Activated CD4-positive, alpha-beta T cell treated with anti-CD3 and anti-CD28 coated beads, Interleukin-2, amount 50 U/mL, for 4 hours (primary cell): ENCODE data around the gene ACOT7.
"Not testable (repeated sequence)": the region's sequence is repeated elsewhere in the genome, so short reads cannot be mapped to it uniquely, and the experiment has no call there.

Source experiments
- DNase-seq, 2 experiments: peaks; one replicate each; pipeline ENCODE4 v3.0.0-alpha.2; 2020

ACOT7 gene

GRCh38 chr1:6395781-6396244 lies 2.2 kb upstream of the ACOT7 start:
- DNase-seq: not testable (repeated sequence)

GRCh38 chr1:6395130-6395529 lies 1.6 kb upstream of the ACOT7 start:
- not testable (repeated sequence) for DNase-seq

- no peak for DNase-seq
Observed at GRCh38 chr1:6392809-6393399, 663 bp downstream of the ACOT7 start.

- no peak for DNase-seq
Observed at GRCh38 chr1:6391951-6392808, 1.4 kb downstream of the ACOT7 start.

GRCh38 chr1:6389971-6390370 lies 3.6 kb downstream of the ACOT7 start:
- no peak for DNase-seq

GRCh38 chr1:6386371-6386949 lies 7.1 kb downstream of the ACOT7 start:
- DNase-seq: no peak

GRCh38 chr1:6385488-6386191 lies 7.9 kb downstream of the ACOT7 start:
- DNase-seq: no peak

- no peak for DNase-seq
Observed at GRCh38 chr1:6384962-6385361, 8.6 kb downstream of the ACOT7 start.

GRCh38 chr1:6384135-6384534 lies 9.4 kb downstream of the ACOT7 start:
- no peak for DNase-seq

- DNase-seq: no peak
Observed at GRCh38 chr1:6380037-6380436, 13.5 kb downstream of the ACOT7 start.

GRCh38 chr1:6378096-6378746 lies 15.3 kb downstream of the ACOT7 start:
- no peak for DNase-seq

- no peak for DNase-seq
Observed at GRCh38 chr1:6373961-6374720, 19.4 kb downstream of the ACOT7 start.

GRCh38 chr1:6372236-6372635 lies 21.3 kb downstream of the ACOT7 start:
- not testable (repeated sequence) for DNase-seq

GRCh38 chr1:6370006-6370405 lies 23.6 kb downstream of the ACOT7 start:
- no peak for DNase-seq

GRCh38 chr1:6367381-6368012 lies 26.1 kb downstream of the ACOT7 start:
- DNase-seq: no peak

GRCh38 chr1:6365047-6365446 lies 28.5 kb downstream of the ACOT7 start:
- DNase-seq: peak; percentile 30

GRCh38 chr1:6363085-6363884 lies 30.3 kb downstream of the ACOT7 start:
- DNase-seq: peak in 1 of 2 experiments; percentile 25

GRCh38 chr1:6361124-6361775 lies 32.3 kb downstream of the ACOT7 start:
- no peak for DNase-seq

- no peak for DNase-seq
Observed at GRCh38 chr1:6360517-6361070, 33.0 kb downstream of the ACOT7 start.

GRCh38 chr1:6360117-6360496 lies 33.5 kb downstream of the ACOT7 start:
- DNase-seq: no peak
